Measurements from ENCODE around the gene MGAT4D.
"Not testable (repeated sequence)": the region's sequence is repeated elsewhere in the genome, so short reads cannot be mapped to it uniquely, and the experiment has no call there.

Gene MGAT4D

GRCh38 chr4:140497747-140498636, at the start of gene MGAT4D:
Gene MGAT4D, minus strand, starts transcription at chr4:140498293. Its CDS starts 71 bp downstream, at chr4:140498222.
- DNase-seq: no peak

GRCh38 chr4:140533951-140534480, 35.9 kb upstream of the MGAT4D start:
- no peak for DNase-seq

- DNase-seq: peak in 1 of 2 experiments; percentile 8
These were observed 31.3 kb upstream of the MGAT4D start for GRCh38 chr4:140529434-140529833.

GRCh38 chr4:140523857-140524742, 26.0 kb upstream of the MGAT4D start, which contains the start of gene ELMOD2:
Gene ELMOD2, plus strand, starts transcription at chr4:140524168. Its CDS starts 1,261 bp downstream, at chr4:140525429.
- DNase-seq: peak; percentile 98

- no peak for DNase-seq
These were observed 25.3 kb upstream of the MGAT4D start for GRCh38 chr4:140523370-140523856.

- DNase-seq: no peak
These were observed 17.3 kb upstream of the MGAT4D start for GRCh38 chr4:140515423-140515822.

GRCh38 chr4:140513765-140514164, 15.7 kb upstream of the MGAT4D start:
- DNase-seq: not testable (repeated sequence)

- no peak for DNase-seq
These were observed 6.2 kb upstream of the MGAT4D start for GRCh38 chr4:140504261-140504660.

GRCh38 chr4:140499391-140499790, 1.3 kb upstream of the MGAT4D start:
- no peak for DNase-seq

- no peak for DNase-seq
These were observed 717 bp downstream of the MGAT4D start for GRCh38 chr4:140497405-140497746.

- DNase-seq: no peak
These were observed 12.2 kb downstream of the MGAT4D start for GRCh38 chr4:140485939-140486338.

GRCh38 chr4:140483445-140483844, 14.6 kb downstream of the MGAT4D start:
- no peak for DNase-seq

- DNase-seq: no peak
These were observed 25.9 kb downstream of the MGAT4D start for GRCh38 chr4:140472156-140472555.

GRCh38 chr4:140469791-140470733, 28.0 kb downstream of the MGAT4D start:
- DNase-seq: no peak

GRCh38 chr4:140466146-140466545, 31.9 kb downstream of the MGAT4D start:
- no peak for DNase-seq

- no peak for DNase-seq
These were observed 34.5 kb downstream of the MGAT4D start for GRCh38 chr4:140463614-140464013.

- no peak for DNase-seq
These were observed 34.9 kb downstream of the MGAT4D start for GRCh38 chr4:140463182-140463581.

GRCh38 chr4:140450352-140450751, 47.7 kb downstream of the MGAT4D start:
- no peak for DNase-seq

GRCh38 chr4:140448830-140449229, 49.3 kb downstream of the MGAT4D start:
- DNase-seq: no peak

GRCh38 chr4:140448162-140448561, 49.9 kb downstream of the MGAT4D start:
- DNase-seq: no peak

GRCh38 chr4:140444347-140444746, 53.7 kb downstream of the MGAT4D start:
- DNase-seq: not testable (repeated sequence)

GRCh38 chr4:140439644-140440142, 58.4 kb downstream of the MGAT4D start:
- no peak for DNase-seq
